ENCODE measurements around the gene ZNF281.

ZNF281 gene

DNA sequence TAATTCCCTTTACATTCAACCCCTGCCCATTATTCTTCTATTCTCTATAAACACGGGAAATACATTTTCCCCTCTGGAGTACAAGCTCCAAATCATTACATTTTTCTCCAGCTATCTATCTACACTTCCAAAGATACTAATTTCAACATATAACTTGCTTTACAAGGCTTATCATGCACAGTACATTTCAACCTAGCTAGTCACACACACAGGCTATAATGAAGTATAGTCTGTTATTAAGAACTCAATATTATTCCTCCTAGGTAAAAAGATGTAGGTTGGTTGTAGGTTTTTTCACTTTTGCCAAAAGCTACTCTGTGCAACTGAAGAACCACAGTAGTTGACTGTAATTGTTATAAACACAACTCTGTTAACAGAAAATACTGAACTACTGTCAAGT is 8.1 kb downstream of the ZNF281 start:
- DNase-seq = no peak
- Histone ChIP-seq H3K4me3 (ENCODE audit: low read depth, low read length) (no peak overlapping the region), H3K27me3 (no peaks in the 10 kb centered on the region), H3K36me3 (peaks cover 32% of the 10 kb centered on the region), H3K9me3 (no peaks in the 10 kb centered on the region), H3K4me1 (no peaks in the 10 kb centered on the region)
- TF ChIP-seq, protein P1, sequence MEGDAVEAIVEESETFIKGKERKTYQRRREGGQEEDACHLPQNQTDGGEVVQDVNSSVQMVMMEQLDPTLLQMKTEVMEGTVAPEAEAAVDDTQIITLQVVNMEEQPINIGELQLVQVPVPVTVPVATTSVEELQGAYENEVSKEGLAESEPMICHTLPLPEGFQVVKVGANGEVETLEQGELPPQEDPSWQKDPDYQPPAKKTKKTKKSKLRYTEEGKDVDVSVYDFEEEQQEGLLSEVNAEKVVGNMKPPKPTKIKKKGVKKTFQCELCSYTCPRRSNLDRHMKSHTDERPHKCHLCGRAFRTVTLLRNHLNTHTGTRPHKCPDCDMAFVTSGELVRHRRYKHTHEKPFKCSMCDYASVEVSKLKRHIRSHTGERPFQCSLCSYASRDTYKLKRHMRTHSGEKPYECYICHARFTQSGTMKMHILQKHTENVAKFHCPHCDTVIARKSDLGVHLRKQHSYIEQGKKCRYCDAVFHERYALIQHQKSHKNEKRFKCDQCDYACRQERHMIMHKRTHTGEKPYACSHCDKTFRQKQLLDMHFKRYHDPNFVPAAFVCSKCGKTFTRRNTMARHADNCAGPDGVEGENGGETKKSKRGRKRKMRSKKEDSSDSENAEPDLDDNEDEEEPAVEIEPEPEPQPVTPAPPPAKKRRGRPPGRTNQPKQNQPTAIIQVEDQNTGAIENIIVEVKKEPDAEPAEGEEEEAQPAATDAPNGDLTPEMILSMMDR (IDR thresholded peaks at IDR 0.05; ENCODE audit: low read depth, low read length) = no peak

DNA sequence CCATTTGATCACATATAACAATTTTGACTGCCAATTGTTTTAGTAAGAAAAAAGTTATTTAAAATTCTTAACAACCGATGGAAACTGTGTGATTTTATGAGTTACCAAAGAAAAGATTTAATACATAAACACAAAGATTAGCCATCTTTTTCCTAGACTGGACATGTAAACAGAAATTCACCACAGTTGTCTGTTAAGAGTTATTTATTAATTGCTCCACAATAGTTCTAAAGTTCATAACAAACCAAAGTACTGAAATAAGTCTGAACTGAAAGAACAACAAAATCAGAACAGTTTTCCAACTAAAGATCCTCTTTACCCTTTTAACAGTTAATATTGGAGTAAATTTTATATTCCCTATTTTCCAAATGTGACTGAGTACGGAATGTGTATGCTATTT is 8.6 kb downstream of the ZNF281 start:
- no peak overlapping the region for H3K4me3 ChIP-seq (ENCODE audit: low read depth, low read length)
- no peaks in the 10 kb centered on the region for H3K27me3 ChIP-seq
- H3K4me1 ChIP-seq = no peaks in the 10 kb centered on the region
- TF ChIP-seq, protein P1 (IDR thresholded peaks at IDR 0.05; ENCODE audit: low read depth, low read length) = no peak
- no peak for DNase-seq
- no peaks in the 10 kb centered on the region for H3K9me3 ChIP-seq
- peaks cover 29% of the 10 kb centered on the region for H3K36me3 ChIP-seq

DNA sequence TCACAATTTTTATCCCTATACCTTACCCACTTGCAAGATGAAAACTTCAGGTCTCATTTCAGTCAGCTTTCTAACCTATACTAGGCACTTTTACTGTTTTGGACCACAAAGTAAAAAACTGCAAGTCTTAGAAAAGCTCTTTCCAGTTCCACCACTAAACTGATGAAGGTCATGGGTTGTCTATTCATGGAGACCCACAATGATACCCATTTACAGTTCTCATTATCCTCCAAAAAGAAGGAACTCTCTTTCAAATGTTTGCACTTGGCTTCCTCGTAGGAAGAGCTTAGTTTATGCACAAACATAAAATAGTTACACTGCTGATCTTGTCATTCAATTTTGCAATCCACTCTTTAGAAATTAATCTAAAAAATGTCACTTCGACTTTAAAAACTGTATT is 9.3 kb downstream of the ZNF281 start:
- Histone ChIP-seq H3K4me1 (no peaks in the 10 kb centered on the region), H3K36me3 (peaks cover 28% of the 10 kb centered on the region), H3K4me3 (ENCODE audit: low read depth, low read length) (no peak overlapping the region), H3K9me3 (no peaks in the 10 kb centered on the region), H3K27me3 (no peaks in the 10 kb centered on the region)
- TF ChIP-seq, protein P1 (IDR thresholded peaks at IDR 0.05; ENCODE audit: low read depth, low read length) = no peak
- DNase-seq = no peak

GRCh38 chr1:200399860-200400259 is 10.0 kb downstream of the ZNF281 start:
- no peaks in the 10 kb centered on the region for H3K4me1 ChIP-seq
- no peaks in the 10 kb centered on the region for H3K27me3 ChIP-seq
- DNase-seq = no peak
- TF ChIP-seq, protein P1 (IDR thresholded peaks at IDR 0.05; ENCODE audit: low read depth, low read length) = no peak
- no peaks in the 10 kb centered on the region for H3K9me3 ChIP-seq
- peaks cover 21% of the 10 kb centered on the region for H3K36me3 ChIP-seq
- H3K4me3 ChIP-seq (ENCODE audit: low read depth, low read length) = no peak overlapping the region

- H3K4me1 ChIP-seq = no peaks in the 10 kb centered on the region
- TF ChIP-seq, protein P1 (IDR thresholded peaks at IDR 0.05; ENCODE audit: low read depth, low read length) = no peak
- no peak overlapping the region for H3K4me3 ChIP-seq (ENCODE audit: low read depth, low read length)
- H3K27me3 ChIP-seq = no peaks in the 10 kb centered on the region
- DNase-seq = no peak
- H3K9me3 ChIP-seq = no peaks in the 10 kb centered on the region
- peaks cover 14% of the 10 kb centered on the region; the same call in 1 of the 2 replicates for H3K36me3 ChIP-seq
Measured at GRCh38 chr1:200398373-200398772, 11.5 kb downstream of the ZNF281 start.

- TF ChIP-seq, protein P1 (IDR thresholded peaks at IDR 0.05; ENCODE audit: low read depth, low read length) = no peak
- no peaks in the 10 kb centered on the region for H3K4me1 ChIP-seq
- H3K27me3 ChIP-seq = no peaks in the 10 kb centered on the region
- no peak for DNase-seq
- H3K4me3 ChIP-seq (ENCODE audit: low read depth, low read length) = no peak overlapping the region
- H3K36me3 ChIP-seq = no peaks in the 10 kb centered on the region
- no peaks in the 10 kb centered on the region for H3K9me3 ChIP-seq
Measured at GRCh38 chr1:200392625-200393185, 17.1 kb downstream of the ZNF281 start.
